Neural crest cell (in vitro differentiated cells): Measurements from ENCODE around the gene PCDHGC3. TPM values are rescaled to one million over a fixed set of nuclear protein-coding genes. Genes with fewer than 3 reads are reported as not detected.
A peak's percentile ranks its signal among the peaks of the same experiment; 100 is the strongest.

Experiments used
- DNase-seq: peaks from one replicate; pipeline ENCODE4 v3.0.0; 2021; ENCODE audit warnings: low read depth, mixed read lengths, low spot score
- H3K27ac Mint-ChIP-seq: one replicate; pipeline ENCODE4 v1.8.0; 2021; ENCODE audit warnings: mild to moderate bottlenecking, mixed read lengths; ENCODE audit not compliant: unreplicated experiment
- H3K27me3 Mint-ChIP-seq: 2 replicates; pipeline ENCODE4 v1.8.0; 2021; ENCODE audit warnings: low read depth, mild to moderate bottlenecking, mixed read lengths
- H3K36me3 Mint-ChIP-seq: 2 replicates; pipeline ENCODE4 v1.8.0; 2021; ENCODE audit warnings: low read depth, mild to moderate bottlenecking, mixed read lengths
- H3K4me1 Mint-ChIP-seq: 2 replicates; pipeline ENCODE4 v1.8.0; 2021; ENCODE audit warnings: mixed read lengths
- H3K4me3 Mint-ChIP-seq: one replicate; pipeline ENCODE4 v1.8.0; 2021; ENCODE audit warnings: mild to moderate bottlenecking, mixed read lengths
- H3K9me3 Mint-ChIP-seq: 2 replicates; pipeline ENCODE4 v1.8.0; 2021; ENCODE audit warnings: mixed read lengths
- total RNA-seq: library from RNA; stranded (reverse); gene quantifications from 2 replicates; pipeline ENCODE4 v1.2.1, GENCODE V29; 2021
- TF ChIP-seq, protein P1 (sequence below): fragments of 200-600 bp; sonication (generic); conservative IDR thresholded peaks from 2 replicates; pipeline ENCODE4 v1.5.0; 2021; ENCODE audit warnings: antibody characterized with exemption, mild to moderate bottlenecking

PCDHGC3 gene
- total RNA-seq, 1 donor from 2014 or later: 107 TPM

DNA sequence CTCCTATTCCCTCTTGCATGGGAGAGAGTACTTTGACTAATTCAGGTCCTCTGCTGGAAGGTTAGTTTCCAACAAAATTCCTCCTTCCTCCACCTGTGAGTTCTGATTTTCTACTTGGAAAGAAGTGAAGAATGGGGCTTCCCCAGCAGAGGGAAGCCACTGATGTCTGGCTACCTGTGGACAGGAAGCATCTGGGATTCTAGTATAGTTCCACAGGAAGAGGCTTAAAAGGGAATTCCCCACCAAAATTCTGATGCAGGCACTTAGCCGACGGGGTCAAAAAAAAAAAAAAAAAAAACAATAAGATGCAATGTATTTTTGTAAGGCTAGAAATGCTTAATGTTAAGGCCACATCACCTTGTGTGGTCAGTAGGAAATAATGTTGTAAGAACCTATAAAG is 46.5 kb downstream of the PCDHGC3 start:
- TF ChIP-seq, protein P1, sequence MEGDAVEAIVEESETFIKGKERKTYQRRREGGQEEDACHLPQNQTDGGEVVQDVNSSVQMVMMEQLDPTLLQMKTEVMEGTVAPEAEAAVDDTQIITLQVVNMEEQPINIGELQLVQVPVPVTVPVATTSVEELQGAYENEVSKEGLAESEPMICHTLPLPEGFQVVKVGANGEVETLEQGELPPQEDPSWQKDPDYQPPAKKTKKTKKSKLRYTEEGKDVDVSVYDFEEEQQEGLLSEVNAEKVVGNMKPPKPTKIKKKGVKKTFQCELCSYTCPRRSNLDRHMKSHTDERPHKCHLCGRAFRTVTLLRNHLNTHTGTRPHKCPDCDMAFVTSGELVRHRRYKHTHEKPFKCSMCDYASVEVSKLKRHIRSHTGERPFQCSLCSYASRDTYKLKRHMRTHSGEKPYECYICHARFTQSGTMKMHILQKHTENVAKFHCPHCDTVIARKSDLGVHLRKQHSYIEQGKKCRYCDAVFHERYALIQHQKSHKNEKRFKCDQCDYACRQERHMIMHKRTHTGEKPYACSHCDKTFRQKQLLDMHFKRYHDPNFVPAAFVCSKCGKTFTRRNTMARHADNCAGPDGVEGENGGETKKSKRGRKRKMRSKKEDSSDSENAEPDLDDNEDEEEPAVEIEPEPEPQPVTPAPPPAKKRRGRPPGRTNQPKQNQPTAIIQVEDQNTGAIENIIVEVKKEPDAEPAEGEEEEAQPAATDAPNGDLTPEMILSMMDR: no peak
- no peak for DNase-seq
- Mint-ChIP-seq H3K4me3 (peak overlapping the region; percentile 27), H3K27ac (peak overlapping the region; percentile 78), H3K9me3 (peaks cover 3% of the 10 kb centered on the region), H3K36me3 (peaks cover 28% of the 10 kb centered on the region), H3K27me3 (no peaks in the 10 kb centered on the region), H3K4me1 (peaks cover 88% of the 10 kb centered on the region)

DNA sequence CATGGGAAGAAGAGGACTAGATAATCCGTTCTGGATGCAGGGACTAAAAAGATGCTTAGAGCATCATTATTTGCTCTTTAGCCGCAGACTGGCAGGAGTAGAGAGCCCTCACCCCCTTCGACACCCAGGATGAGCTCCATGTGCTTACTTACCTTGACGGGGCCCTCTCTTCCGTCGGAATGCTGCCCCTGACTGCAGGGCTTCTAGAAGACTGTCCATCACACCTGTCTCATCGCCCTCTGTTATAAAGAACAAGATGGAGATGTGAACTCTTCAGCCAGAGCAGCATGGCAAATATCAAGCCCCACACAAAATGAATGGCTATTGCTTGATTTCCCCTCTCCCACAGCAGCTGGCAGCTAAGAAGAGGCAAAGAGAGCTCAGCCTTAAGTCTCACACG is 48.2 kb downstream of the PCDHGC3 start:
- H3K27ac Mint-ChIP-seq: peak overlapping the region; percentile 91
- no peaks in the 10 kb centered on the region for H3K27me3 Mint-ChIP-seq
- TF ChIP-seq, protein P1: no peak
- peaks cover 3% of the 10 kb centered on the region for H3K9me3 Mint-ChIP-seq
- DNase-seq: no peak
- peaks cover 74% of the 10 kb centered on the region for H3K4me1 Mint-ChIP-seq
- H3K4me3 Mint-ChIP-seq: peak overlapping the region; percentile 78
- peaks cover 28% of the 10 kb centered on the region for H3K36me3 Mint-ChIP-seq

DNA sequence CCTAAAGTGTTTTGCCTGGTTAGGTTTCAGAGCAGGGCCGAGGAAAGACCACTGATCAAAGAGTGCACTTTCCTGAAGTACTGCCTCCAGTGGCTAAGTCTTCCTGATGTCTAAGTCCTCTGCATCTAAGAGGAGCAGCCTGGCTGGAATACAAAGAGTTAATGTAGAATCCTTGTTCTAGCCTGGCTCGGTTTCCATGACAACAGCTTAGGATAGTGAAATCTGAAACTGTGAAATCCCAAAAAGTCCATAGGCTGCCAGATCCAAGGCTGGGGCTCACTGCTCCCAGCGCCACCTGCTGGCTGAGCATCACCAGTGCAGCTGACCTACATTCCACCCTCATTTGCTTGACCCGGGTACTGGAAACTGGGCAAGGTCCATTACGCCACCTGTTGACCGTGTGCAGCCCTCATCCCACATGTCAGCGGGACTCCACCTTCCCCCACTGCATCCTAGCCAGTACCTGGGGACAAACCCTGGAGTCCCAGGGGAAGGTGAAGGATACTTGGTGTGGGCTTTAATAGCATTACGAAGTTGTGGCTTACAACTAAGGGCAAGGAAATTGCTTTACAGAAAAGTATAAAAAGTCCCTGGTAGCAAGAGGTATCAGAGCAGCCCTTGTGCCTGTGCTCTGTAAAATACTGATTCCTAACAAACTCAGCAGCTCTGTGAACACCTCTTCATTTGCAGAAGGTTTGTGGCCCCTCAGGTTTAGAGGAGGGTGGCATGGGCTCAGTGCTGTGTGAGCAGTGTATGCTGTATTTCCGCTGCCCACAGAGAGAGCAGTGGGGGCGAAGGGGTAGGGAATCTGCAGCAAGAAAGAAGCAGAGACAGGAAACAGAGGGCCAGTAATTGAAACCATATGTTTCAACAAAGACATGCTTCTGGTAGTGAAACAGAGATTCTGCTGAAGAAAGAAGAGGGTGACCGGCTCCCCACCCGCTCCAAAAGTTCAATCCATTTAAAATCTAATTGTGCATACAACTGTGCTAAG is 49.1 kb downstream of the PCDHGC3 start:
- peak overlapping the region; percentile 97 for H3K27ac Mint-ChIP-seq
- peaks cover 20% of the 10 kb centered on the region for H3K36me3 Mint-ChIP-seq
- peak overlapping the region; percentile 78 for H3K4me3 Mint-ChIP-seq

DNA sequence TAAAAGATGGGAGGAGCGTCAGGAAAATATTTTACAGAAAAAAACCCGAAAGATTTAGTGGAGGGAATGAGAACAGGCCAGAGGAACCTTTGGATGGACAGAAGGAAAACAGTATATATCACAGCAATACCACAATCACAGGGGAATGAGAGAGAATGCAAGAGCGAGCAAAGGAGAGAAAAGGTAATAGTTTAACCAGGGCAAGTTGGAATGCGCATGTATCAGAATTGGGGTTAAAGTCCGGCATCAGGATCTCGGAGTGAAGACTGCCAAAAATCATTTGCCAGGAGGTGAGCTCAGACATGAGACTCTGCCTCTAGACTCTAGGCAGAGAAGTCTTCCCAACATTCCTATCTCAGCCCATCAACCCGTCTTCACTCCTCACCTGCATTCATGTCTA is 49.9 kb downstream of the PCDHGC3 start:
- Mint-ChIP-seq H3K4me3 (peak overlapping the region; percentile 78), H3K9me3 (peaks cover 3% of the 10 kb centered on the region), H3K36me3 (peaks cover 19% of the 10 kb centered on the region), H3K27me3 (no peaks in the 10 kb centered on the region), H3K4me1 (peaks cover 57% of the 10 kb centered on the region), H3K27ac (peak overlapping the region; percentile 97)
- TF ChIP-seq, protein P1: no peak
- DNase-seq: no peak

More for the DNA sequence above, 49.1 kb downstream of the PCDHGC3 start:
- Mint-ChIP-seq H3K27me3 (no peaks in the 10 kb centered on the region), H3K4me1 (peaks cover 65% of the 10 kb centered on the region), H3K9me3 (peaks cover 3% of the 10 kb centered on the region)
- DNase-seq: peak; percentile 88
- TF ChIP-seq, protein P1: peak; percentile 100

DNA sequence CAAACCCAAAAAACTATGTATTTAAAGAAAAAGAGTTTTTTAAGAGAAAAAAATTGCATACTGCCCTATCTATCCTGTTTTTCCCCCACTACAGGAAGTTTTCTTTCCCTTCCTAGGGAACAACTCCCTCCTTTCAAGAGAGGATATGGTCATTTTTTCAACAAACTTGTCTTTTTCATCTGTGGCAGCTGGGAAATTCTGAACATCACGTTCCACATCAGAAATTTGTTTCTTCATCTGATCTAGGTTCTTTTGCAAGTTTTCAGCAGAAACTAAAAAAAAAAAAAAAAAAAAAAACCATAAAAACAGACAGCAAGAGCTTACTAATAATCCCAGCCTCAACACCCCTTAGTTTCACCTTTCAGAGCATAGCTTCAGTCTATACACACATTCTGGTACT is 51.7 kb downstream of the PCDHGC3 start:
- Mint-ChIP-seq H3K9me3 (peaks cover 3% of the 10 kb centered on the region), H3K4me1 (peaks cover 39% of the 10 kb centered on the region)

More for the DNA sequence above, 51.7 kb downstream of the PCDHGC3 start:
- Mint-ChIP-seq H3K4me3 (no peak overlapping the region), H3K36me3 (peaks cover 19% of the 10 kb centered on the region), H3K27ac (no peak overlapping the region), H3K27me3 (no peaks in the 10 kb centered on the region)
- no peak for DNase-seq
- TF ChIP-seq, protein P1: no peak

Other genes starting within 250 kb of the PCDHGC3 start
- gene PCDHB15, start 230.6 kb upstream of the PCDHGC3 start, total RNA-seq: 5.5 and 5.6 TPM in 2 replicates
- gene SLC25A2, start 171.9 kb upstream of the PCDHGC3 start, total RNA-seq: 0.72 and 1.1 TPM in 2 replicates
- gene TAF7, start 155.2 kb upstream of the PCDHGC3 start, total RNA-seq: 100.0 and 100 TPM in 2 replicates
- gene PCDHGA1, start 145.5 kb upstream of the PCDHGC3 start, total RNA-seq: 0.54 and 0.93 TPM in 2 replicates
- 0.32 and 0.54 TPM in 2 replicates for gene PCDHGA2, start 137.2 kb upstream of the PCDHGC3 start, total RNA-seq
- gene PCDHGA3, start 132.1 kb upstream of the PCDHGC3 start, total RNA-seq: 0.16 and 0.33 TPM in 2 replicates
- gene PCDHGB1, start 125.9 kb upstream of the PCDHGC3 start, total RNA-seq: 2.8 and 3.0 TPM in 2 replicates
- gene PCDHGA4, start 120.9 kb upstream of the PCDHGC3 start, total RNA-seq: 0.56 and 0.93 TPM in 2 replicates
- gene PCDHGB2, start 116.0 kb upstream of the PCDHGC3 start, total RNA-seq: 1.3 and 1.5 TPM in 2 replicates
- gene PCDHGA5, start 111.8 kb upstream of the PCDHGC3 start, total RNA-seq: 0.32 and 0.51 TPM in 2 replicates
- 0.51 and 0.71 TPM in 2 replicates for gene PCDHGB3, start 105.7 kb upstream of the PCDHGC3 start, total RNA-seq
- 0.49 and 0.52 TPM in 2 replicates for gene PCDHGA6, start 102.1 kb upstream of the PCDHGC3 start, total RNA-seq
- gene PCDHGA7, start 93.2 kb upstream of the PCDHGC3 start, total RNA-seq: 0.32 and 0.37 TPM in 2 replicates
- gene PCDHGB4, start 88.3 kb upstream of the PCDHGC3 start, total RNA-seq: 4.2 and 5.3 TPM in 2 replicates
- 0.33 and 0.43 TPM in 2 replicates for gene PCDHGA8, start 83.3 kb upstream of the PCDHGC3 start, total RNA-seq
- 0.91 and 1.5 TPM in 2 replicates for gene PCDHGB5, start 78.0 kb upstream of the PCDHGC3 start, total RNA-seq
- gene PCDHGA9, start 73.2 kb upstream of the PCDHGC3 start, total RNA-seq: 0.72 and 0.86 TPM in 2 replicates
- gene PCDHGB6, start 67.9 kb upstream of the PCDHGC3 start, total RNA-seq: 53.6 and 53.7 TPM in 2 replicates
- gene PCDHGA10, start 63.0 kb upstream of the PCDHGC3 start, total RNA-seq: 18.4 and 18.5 TPM in 2 replicates
- 6.5 and 7.0 TPM in 2 replicates for gene PCDHGB7, start 58.3 kb upstream of the PCDHGC3 start, total RNA-seq
- gene PCDHGA11, start 54.9 kb upstream of the PCDHGC3 start, total RNA-seq: 1.8 and 2.4 TPM in 2 replicates
- gene PCDHGA12, start 45.5 kb upstream of the PCDHGC3 start, total RNA-seq: 1.5 and 1.8 TPM in 2 replicates
- gene PCDHGC4, start 9.1 kb downstream of the PCDHGC3 start, total RNA-seq: 14.8 and 15.9 TPM in 2 replicates
- gene PCDHGC5, start 13.1 kb downstream of the PCDHGC3 start, total RNA-seq: 2.2 and 3.0 TPM in 2 replicates
- gene DIAPH1, start 143.0 kb downstream of the PCDHGC3 start, total RNA-seq: 86.3 and 99.1 TPM in 2 replicates
- 110 and 114 TPM in 2 replicates for gene HDAC3, start 160.9 kb downstream of the PCDHGC3 start, total RNA-seq
- 6.5 and 6.9 TPM in 2 replicates for gene RELL2, start 161.0 kb downstream of the PCDHGC3 start, total RNA-seq
- gene FCHSD1, start 175.5 kb downstream of the PCDHGC3 start, total RNA-seq: 20.4 and 20.6 TPM in 2 replicates
- gene ARAP3, start 206.3 kb downstream of the PCDHGC3 start, total RNA-seq: 36.0 and 39.2 TPM in 2 replicates